ENCODE data around the gene SSBP3.

DNA sequence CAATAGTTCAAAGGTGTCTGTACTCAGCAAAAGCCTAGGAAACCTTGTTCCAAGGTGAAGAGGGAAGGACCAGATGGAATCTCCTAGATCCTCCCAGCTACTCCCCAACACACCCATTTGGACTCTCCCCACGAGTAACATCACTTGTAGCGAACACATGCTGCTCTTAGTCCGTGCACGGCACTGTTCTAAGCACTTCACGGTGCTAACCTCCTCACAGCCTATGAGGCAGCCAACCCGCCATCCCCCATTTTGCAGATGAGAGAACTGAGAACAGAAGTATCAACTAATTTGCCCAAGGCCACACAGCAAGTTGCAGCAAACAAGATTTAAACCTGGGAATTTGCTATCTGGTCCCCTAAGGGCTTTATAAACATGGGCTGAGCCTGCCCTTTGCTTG is 182.0 kb downstream of the SSBP3 start:
- TF ChIP-seq, protein P1, sequence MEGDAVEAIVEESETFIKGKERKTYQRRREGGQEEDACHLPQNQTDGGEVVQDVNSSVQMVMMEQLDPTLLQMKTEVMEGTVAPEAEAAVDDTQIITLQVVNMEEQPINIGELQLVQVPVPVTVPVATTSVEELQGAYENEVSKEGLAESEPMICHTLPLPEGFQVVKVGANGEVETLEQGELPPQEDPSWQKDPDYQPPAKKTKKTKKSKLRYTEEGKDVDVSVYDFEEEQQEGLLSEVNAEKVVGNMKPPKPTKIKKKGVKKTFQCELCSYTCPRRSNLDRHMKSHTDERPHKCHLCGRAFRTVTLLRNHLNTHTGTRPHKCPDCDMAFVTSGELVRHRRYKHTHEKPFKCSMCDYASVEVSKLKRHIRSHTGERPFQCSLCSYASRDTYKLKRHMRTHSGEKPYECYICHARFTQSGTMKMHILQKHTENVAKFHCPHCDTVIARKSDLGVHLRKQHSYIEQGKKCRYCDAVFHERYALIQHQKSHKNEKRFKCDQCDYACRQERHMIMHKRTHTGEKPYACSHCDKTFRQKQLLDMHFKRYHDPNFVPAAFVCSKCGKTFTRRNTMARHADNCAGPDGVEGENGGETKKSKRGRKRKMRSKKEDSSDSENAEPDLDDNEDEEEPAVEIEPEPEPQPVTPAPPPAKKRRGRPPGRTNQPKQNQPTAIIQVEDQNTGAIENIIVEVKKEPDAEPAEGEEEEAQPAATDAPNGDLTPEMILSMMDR (IDR thresholded peaks at IDR 0.05) = no peak
- TF ChIP-seq POLR2A (IDR thresholded peaks at IDR 0.05; ENCODE audit: low read depth) (no peak), EP300 (IDR thresholded peaks at IDR 0.05) (no peak)
